GM19452 (cell line): Measurements from ENCODE around the gene ADH4.
"Not testable (repeated sequence)": the region's sequence is repeated elsewhere in the genome, so short reads cannot be mapped to it uniquely, and the experiment has no call there.

Experiments
- ATAC-seq: cut with Tn5 transposase; IDR thresholded peaks from one replicate; pipeline ENCODE4 v1.9.1; 2021; ENCODE audit not compliant: unreplicated experiment

ADH4 gene

DNA sequence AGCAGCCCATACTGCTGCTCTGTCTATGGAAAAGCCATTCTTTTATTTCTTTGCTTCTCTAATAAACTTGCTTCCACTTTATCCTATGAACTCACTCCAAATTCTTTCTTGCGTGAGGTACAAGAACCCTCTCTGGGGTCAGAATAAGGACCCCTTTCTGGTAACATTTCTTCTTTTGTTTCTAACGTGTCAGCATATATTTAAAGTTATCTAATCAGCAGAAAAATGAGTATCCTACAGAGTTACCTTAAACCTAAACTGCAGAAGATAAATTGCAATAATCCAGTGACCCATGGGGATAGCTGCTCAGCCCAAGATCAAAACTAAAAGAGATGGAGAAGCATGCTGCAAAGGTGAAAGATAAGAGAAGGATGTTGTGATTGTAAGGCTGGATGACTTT lies 59.5 kb downstream of the ADH4 start:
- ATAC-seq: no peak

GRCh38 chr4:99082192-99082591 lies 61.9 kb downstream of the ADH4 start:
- ATAC-seq: no peak

DNA sequence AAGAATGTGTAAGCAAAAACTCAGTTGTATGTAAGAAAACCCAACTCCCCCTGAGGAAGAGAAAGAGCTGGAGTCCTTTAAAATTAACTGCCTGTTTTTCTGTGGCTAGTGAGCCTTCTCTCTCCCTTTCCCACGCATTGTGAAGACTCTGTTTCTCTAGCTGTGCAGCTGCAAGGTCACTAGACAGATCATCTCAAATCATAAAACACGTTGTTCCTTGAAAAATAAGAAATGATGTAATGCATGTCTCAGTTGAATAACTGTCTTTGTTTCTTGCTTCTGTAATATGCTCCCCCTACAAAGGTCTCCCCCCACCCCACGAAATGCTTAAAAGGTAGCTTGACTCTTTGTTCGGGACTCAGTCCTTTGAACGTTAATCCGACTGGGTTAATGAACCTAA lies 63.2 kb downstream of the ADH4 start:
- ATAC-seq: not testable (repeated sequence)

GRCh38 chr4:99079625-99080295 lies 64.3 kb downstream of the ADH4 start:
- ATAC-seq: no peak

- no peak for ATAC-seq
Measured at GRCh38 chr4:99078931-99079624, 65.0 kb downstream of the ADH4 start.

- ATAC-seq: no peak
Measured at GRCh38 chr4:99078336-99078735, 65.8 kb downstream of the ADH4 start.

DNA sequence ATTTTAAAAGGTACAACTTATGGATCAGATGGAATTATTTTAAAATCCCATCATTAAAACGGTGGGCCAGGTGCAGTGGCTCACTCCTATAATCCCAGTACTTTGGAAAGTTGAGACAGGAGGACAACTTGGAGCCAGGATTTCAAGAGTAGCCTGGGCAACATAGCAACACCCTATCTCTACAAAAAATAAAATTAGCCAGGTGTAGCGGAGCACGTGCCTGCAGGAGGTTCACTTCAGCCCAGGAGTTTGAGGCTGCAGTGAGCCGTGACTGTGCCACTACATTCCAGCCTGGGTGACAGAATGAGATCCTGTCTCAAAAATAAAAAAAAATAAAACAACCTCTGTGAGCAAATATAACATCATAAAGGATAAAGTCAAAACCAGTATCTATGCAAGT lies 66.9 kb downstream of the ADH4 start:
- ATAC-seq: no peak

GRCh38 chr4:99076292-99076976 lies 67.7 kb downstream of the ADH4 start:
- no peak for ATAC-seq

GRCh38 chr4:99074816-99075215 lies 69.3 kb downstream of the ADH4 start:
- no peak for ATAC-seq
